ENCODE data around the gene CCDC141. TPM values are rescaled to one million over a fixed set of nuclear protein-coding genes. Genes with fewer than 3 reads are reported as not detected.

CCDC141 gene
- total and polyA plus RNA-seq, 8 donors = 0.66 to 11.3 (median 5.4) TPM

DNA sequence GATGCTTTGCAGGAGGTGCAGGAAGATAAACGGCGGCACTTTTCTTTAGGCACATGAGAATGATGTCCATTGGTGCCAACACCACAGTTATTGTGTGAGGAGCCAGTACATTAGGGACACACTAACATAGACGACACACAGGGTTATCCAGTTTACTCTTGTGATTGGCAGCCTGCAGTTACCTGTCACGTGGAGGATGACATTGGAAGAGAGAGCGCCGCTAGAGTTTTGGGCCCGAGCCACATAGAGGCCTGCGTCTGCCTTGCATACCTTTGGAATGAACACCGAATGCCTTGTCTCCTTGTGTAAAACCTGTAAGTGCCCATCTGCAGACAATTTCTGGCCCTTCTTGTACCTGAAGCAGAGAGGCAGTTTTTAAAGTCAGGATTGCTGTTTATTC lies 215.9 kb downstream of the CCDC141 start:
- intact Hi-C loops (cut with DNase I) = no loop called here
- DNase-seq (no peak), FAIRE-seq (no peak), ATAC-seq (no peak)
- no peaks in the 10 kb centered on the region for H3K27me3 ChIP-seq
- H3K9me3 ChIP-seq = no peaks in the 10 kb centered on the region
- no peak overlapping the region for H3K4me3 ChIP-seq
- H3K27ac ChIP-seq = no peak overlapping the region
- TF ChIP-seq, protein P1, sequence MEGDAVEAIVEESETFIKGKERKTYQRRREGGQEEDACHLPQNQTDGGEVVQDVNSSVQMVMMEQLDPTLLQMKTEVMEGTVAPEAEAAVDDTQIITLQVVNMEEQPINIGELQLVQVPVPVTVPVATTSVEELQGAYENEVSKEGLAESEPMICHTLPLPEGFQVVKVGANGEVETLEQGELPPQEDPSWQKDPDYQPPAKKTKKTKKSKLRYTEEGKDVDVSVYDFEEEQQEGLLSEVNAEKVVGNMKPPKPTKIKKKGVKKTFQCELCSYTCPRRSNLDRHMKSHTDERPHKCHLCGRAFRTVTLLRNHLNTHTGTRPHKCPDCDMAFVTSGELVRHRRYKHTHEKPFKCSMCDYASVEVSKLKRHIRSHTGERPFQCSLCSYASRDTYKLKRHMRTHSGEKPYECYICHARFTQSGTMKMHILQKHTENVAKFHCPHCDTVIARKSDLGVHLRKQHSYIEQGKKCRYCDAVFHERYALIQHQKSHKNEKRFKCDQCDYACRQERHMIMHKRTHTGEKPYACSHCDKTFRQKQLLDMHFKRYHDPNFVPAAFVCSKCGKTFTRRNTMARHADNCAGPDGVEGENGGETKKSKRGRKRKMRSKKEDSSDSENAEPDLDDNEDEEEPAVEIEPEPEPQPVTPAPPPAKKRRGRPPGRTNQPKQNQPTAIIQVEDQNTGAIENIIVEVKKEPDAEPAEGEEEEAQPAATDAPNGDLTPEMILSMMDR (IDR thresholded peaks at IDR 0.05) = no peak
- H3K36me3 ChIP-seq = peaks cover 0 to 8% (median 0%) of the 10 kb centered on the region in 3 donors
- no peaks in the 10 kb centered on the region for H3K4me1 ChIP-seq
- 81 to 91% methylated on average over 9 of the region's 9 CpGs for WGBS, 2 donors

DNA sequence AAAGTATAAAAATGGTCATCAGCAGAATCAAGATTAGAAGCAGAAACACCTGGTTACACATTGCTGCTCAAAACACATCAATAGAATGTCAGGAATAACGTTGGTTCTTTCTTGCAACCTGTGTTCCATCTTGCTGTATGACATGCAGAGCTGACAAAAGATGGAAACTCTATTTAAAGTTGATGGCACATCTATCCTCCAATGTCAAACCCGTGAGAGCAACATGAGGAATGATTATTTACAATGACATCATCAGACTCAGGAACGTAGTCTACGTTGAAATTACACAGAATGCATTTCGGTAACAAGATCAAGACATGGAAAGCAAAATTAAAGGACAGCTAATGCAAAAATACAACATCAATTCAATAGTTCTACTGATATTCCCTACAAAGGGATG lies 216.6 kb downstream of the CCDC141 start:
- DNase-seq = no peak
- H3K4me1 ChIP-seq = no peaks in the 10 kb centered on the region
- no peak for FAIRE-seq
- peaks cover 0 to 8% (median 0%) of the 10 kb centered on the region in 3 donors for H3K36me3 ChIP-seq
- intact Hi-C loops (cut with DNase I) = no loop called here
- H3K27ac ChIP-seq = no peak overlapping the region
- H3K9me3 ChIP-seq = no peaks in the 10 kb centered on the region
- H3K4me3 ChIP-seq = no peak overlapping the region
- WGBS, 2 donors = 69 to 79% methylated on average over 5 of the region's 5 CpGs
- ATAC-seq = no peak
- TF ChIP-seq, protein P1 (IDR thresholded peaks at IDR 0.05) = no peak
- H3K27me3 ChIP-seq = no peaks in the 10 kb centered on the region

DNA sequence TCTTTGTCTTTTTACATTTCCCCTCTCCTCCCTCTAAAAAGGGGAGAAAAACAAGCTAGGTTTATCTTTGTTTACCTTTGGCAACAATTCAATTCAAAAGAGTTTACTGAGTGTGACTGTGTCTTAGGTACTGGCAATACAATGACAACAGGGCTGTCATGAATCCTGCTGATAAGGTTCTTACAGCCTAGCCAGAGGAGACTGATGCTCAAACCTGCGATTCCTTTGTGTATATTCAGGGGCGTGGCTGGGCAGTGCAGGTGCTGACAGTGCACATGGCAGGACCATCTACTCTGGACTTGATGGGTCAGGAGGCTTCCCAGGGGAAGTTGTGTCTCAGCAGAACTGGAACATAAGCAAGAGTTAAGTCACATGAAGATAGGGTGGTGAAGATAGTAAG lies 219.5 kb downstream of the CCDC141 start:
- TF ChIP-seq, protein P1 (IDR thresholded peaks at IDR 0.05) = no peak
- Histone ChIP-seq H3K27ac (no peak overlapping the region), H3K36me3 (no peaks in the 10 kb centered on the region), H3K4me1 (no peaks in the 10 kb centered on the region), H3K27me3 (no peaks in the 10 kb centered on the region), H3K4me3 (no peak overlapping the region), H3K9me3 (no peaks in the 10 kb centered on the region)
- WGBS, 2 donors = 61 to 76% methylated on average over 2 of the region's 2 CpGs
- FAIRE-seq (no peak), DNase-seq (no peak), ATAC-seq (no peak)
- intact Hi-C loops (cut with DNase I) = no loop called here

DNA sequence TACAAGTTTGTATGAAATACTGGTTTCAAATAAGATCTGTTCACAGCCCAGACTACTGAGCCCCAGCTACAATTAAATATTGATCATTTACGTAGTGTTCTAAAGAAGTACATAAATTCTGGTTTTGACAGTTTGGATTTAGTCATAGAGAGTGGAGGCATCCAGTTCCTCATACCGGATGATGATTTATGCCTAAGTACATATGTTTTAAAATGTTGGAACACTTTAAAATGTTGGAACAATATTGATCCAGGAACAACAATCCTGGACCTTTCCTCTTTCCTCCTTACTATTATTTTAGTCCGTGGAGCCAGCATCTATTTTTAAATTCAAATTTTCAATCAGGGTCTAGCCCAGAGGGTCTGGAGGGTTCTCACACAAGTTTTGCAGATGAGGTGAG lies 220.0 kb downstream of the CCDC141 start:
- H3K27me3 ChIP-seq = no peaks in the 10 kb centered on the region
- 54 to 70% methylated on average over 3 of the region's 3 CpGs for WGBS, 2 donors
- H3K27ac ChIP-seq = no peak overlapping the region
- no peaks in the 10 kb centered on the region for H3K9me3 ChIP-seq
- H3K4me1 ChIP-seq = no peaks in the 10 kb centered on the region
- ATAC-seq = no peak
- intact Hi-C loops (cut with DNase I) = no loop called here
- no peak for FAIRE-seq
- DNase-seq = no peak
- H3K4me3 ChIP-seq = no peak overlapping the region
- H3K36me3 ChIP-seq = no peaks in the 10 kb centered on the region
- TF ChIP-seq, protein P1 (IDR thresholded peaks at IDR 0.05) = no peak

DNA sequence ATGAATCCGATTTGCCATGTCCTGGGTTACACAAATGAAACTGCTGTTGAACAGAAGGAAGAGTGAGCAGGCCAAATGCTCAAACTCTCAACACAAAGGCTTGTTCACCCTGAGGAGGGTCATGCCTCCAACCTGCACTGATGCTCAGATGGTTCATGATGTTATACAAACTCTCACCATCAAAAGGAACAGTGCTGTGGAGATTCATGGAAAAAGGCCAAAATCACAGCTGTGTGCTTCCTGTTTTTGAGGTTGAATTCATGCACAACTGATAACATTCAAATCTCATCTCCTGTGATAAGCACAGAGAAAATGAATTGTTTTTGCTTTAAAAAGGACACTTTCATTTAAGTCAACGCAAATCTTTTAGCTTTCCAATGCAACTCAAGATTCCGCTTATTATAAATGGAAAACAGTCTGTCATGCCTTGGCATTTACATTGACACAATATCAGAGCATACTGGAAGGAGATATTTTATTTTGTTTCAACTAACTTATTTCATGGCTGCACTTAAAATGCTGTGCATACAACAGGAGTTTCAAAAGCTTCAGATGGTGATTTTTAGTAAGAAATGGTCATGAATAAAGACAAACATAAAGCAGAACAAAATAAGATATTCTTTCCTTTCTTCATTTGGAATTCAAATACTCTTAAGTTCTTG lies 220.5 kb downstream of the CCDC141 start:
- no peak overlapping the region for H3K4me3 ChIP-seq
- no peak for FAIRE-seq
- TF ChIP-seq, protein P1 (IDR thresholded peaks at IDR 0.05) = no peak
- no peaks in the 10 kb centered on the region for H3K36me3 ChIP-seq
- no peak for ATAC-seq
- H3K9me3 ChIP-seq = no peaks in the 10 kb centered on the region
- DNase-seq = no peak
- no peaks in the 10 kb centered on the region for H3K27me3 ChIP-seq
- WGBS, 2 donors = 82 to 87% methylated on average over 3 of the region's 3 CpGs
- H3K4me1 ChIP-seq = no peaks in the 10 kb centered on the region
- intact Hi-C loops (cut with DNase I) = no loop called here
- no peak overlapping the region for H3K27ac ChIP-seq
